HUES48 (cell line): Measurements from ENCODE around the gene CDK5R1.
"Not testable (repeated sequence)": the region's sequence is repeated elsewhere in the genome, so short reads cannot be mapped to it uniquely, and the experiment has no call there.

ENCODE experiments used
- H3K27ac ChIP-seq: one replicate; pipeline ENCODE4 v1.7.0; 2013; ENCODE audit warnings: low read depth, low read length, inconsistent platforms
- H3K27me3 ChIP-seq: 2 replicates; pipeline ENCODE4 v1.6.1; 2013; ENCODE audit warnings: mild to moderate bottlenecking, low read length; ENCODE audit not compliant: control insufficient read depth, insufficient read depth
- H3K36me3 ChIP-seq: 2 replicates; pipeline ENCODE4 v1.6.1; 2013; ENCODE audit warnings: low read length; ENCODE audit not compliant: control insufficient read depth, insufficient read depth
- H3K4me1 ChIP-seq: 2 replicates; pipeline ENCODE4 v1.6.1; 2013; ENCODE audit warnings: mild to moderate bottlenecking, low read length; ENCODE audit not compliant: control insufficient read depth, insufficient read depth
- H3K4me3 ChIP-seq: 2 replicates; pipeline ENCODE4 v1.5.1; 2013; ENCODE audit warnings: mild to moderate bottlenecking, low read depth, low read length
- H3K9ac ChIP-seq: 2 replicates; pipeline ENCODE4 v1.6.1; 2013; ENCODE audit warnings: mild to moderate bottlenecking, low read depth, low read length, moderate library complexity
- H3K9me3 ChIP-seq: 2 replicates; pipeline ENCODE4 v1.6.1; 2013; ENCODE audit warnings: low read length; ENCODE audit not compliant: control insufficient read depth, insufficient read depth

Gene CDK5R1

GRCh38 chr17:32517982-32518381, 31.2 kb downstream of the CDK5R1 start:
- Histone ChIP-seq H3K4me1 (peaks cover 60% of the 10 kb centered on the region), H3K36me3 (no peaks in the 10 kb centered on the region), H3K9me3 (no peaks in the 10 kb centered on the region), H3K27me3 (no peaks in the 10 kb centered on the region), H3K9ac (no peak overlapping the region), H3K27ac (no peak overlapping the region), H3K4me3 (no peak overlapping the region)

- peaks cover 68% of the 10 kb centered on the region for H3K4me1 ChIP-seq
- peak overlapping the region; percentile 96 for H3K27ac ChIP-seq
- H3K9me3 ChIP-seq = no peaks in the 10 kb centered on the region
- peak overlapping the region; percentile 64 for H3K9ac ChIP-seq
- H3K36me3 ChIP-seq = no peaks in the 10 kb centered on the region
- no peaks in the 10 kb centered on the region for H3K27me3 ChIP-seq
- peak overlapping the region; percentile 60 for H3K4me3 ChIP-seq
Observed at GRCh38 chr17:32518646-32519227, 31.9 kb downstream of the CDK5R1 start.

- peak overlapping the region; percentile 64 for H3K4me3 ChIP-seq
- H3K9me3 ChIP-seq = no peaks in the 10 kb centered on the region
- peak overlapping the region; percentile 96 for H3K27ac ChIP-seq
- H3K4me1 ChIP-seq = peaks cover 73% of the 10 kb centered on the region
- no peaks in the 10 kb centered on the region for H3K36me3 ChIP-seq
- peak overlapping the region; percentile 64 for H3K9ac ChIP-seq
- no peaks in the 10 kb centered on the region for H3K27me3 ChIP-seq
Observed at GRCh38 chr17:32519228-32520103, 32.7 kb downstream of the CDK5R1 start.

GRCh38 chr17:32520104-32520701, 33.4 kb downstream of the CDK5R1 start:
- Histone ChIP-seq H3K9me3 (no peaks in the 10 kb centered on the region), H3K4me3 (peak overlapping the region; percentile 64), H3K27ac (peak overlapping the region; percentile 96)

GRCh38 chr17:32520737-32521404, 34.1 kb downstream of the CDK5R1 start:
- Histone ChIP-seq H3K27me3 (no peaks in the 10 kb centered on the region), H3K9me3 (no peaks in the 10 kb centered on the region), H3K9ac (0 out of 2 replicates have a peak overlapping the region, but pooled peaks have one; percentile 12), H3K27ac (peak overlapping the region; percentile 96), H3K4me1 (peaks cover 61% of the 10 kb centered on the region), H3K4me3 (no peak overlapping the region), H3K36me3 (no peaks in the 10 kb centered on the region)

More at GRCh38 chr17:32520104-32520701, 33.4 kb downstream of the CDK5R1 start:
- no peaks in the 10 kb centered on the region for H3K36me3 ChIP-seq
- peaks cover 68% of the 10 kb centered on the region for H3K4me1 ChIP-seq
- H3K27me3 ChIP-seq = no peaks in the 10 kb centered on the region
- H3K9ac ChIP-seq = peak overlapping the region; percentile 50

- H3K4me1 ChIP-seq = peaks cover 42% of the 10 kb centered on the region
- no peaks in the 10 kb centered on the region for H3K36me3 ChIP-seq
- no peaks in the 10 kb centered on the region for H3K27me3 ChIP-seq
- no peak overlapping the region for H3K27ac ChIP-seq
- no peak overlapping the region for H3K4me3 ChIP-seq
- no peaks in the 10 kb centered on the region for H3K9me3 ChIP-seq
- H3K9ac ChIP-seq = no peak overlapping the region
Observed at GRCh38 chr17:32523017-32523680, 36.4 kb downstream of the CDK5R1 start.

- Histone ChIP-seq H3K36me3 (no peaks in the 10 kb centered on the region), H3K9ac (no peak overlapping the region), H3K27me3 (no peaks in the 10 kb centered on the region), H3K4me1 (peaks cover 34% of the 10 kb centered on the region), H3K4me3 (no peak overlapping the region), H3K27ac (no peak overlapping the region), H3K9me3 (no peaks in the 10 kb centered on the region)
Observed at GRCh38 chr17:32523827-32524552, 37.2 kb downstream of the CDK5R1 start.

GRCh38 chr17:32524553-32524880, 37.7 kb downstream of the CDK5R1 start:
- not testable (repeated sequence) for H3K27me3 ChIP-seq, H3K9ac ChIP-seq, H3K9me3 ChIP-seq, H3K4me3 ChIP-seq, H3K36me3 ChIP-seq, H3K27ac ChIP-seq
- H3K4me1 ChIP-seq = peaks cover 34% of the 10 kb centered on the region

GRCh38 chr17:32525122-32525521, 38.3 kb downstream of the CDK5R1 start:
- no peak overlapping the region for H3K27ac ChIP-seq
- no peaks in the 10 kb centered on the region for H3K36me3 ChIP-seq
- H3K4me1 ChIP-seq = peaks cover 28% of the 10 kb centered on the region
- H3K9me3 ChIP-seq = no peaks in the 10 kb centered on the region
- no peak overlapping the region for H3K4me3 ChIP-seq
- H3K9ac ChIP-seq = no peak overlapping the region
- no peaks in the 10 kb centered on the region for H3K27me3 ChIP-seq

GRCh38 chr17:32527146-32527545, 40.4 kb downstream of the CDK5R1 start:
- Histone ChIP-seq H3K4me3 (no peak overlapping the region), H3K4me1 (peaks cover 14% of the 10 kb centered on the region; the same call in 1 of the 2 replicates), H3K27me3 (no peaks in the 10 kb centered on the region), H3K27ac (no peak overlapping the region), H3K36me3 (no peaks in the 10 kb centered on the region), H3K9ac (no peak overlapping the region), H3K9me3 (no peaks in the 10 kb centered on the region)
